Measurements from ENCODE around the gene DBX1.

The DBX1 gene

DNA sequence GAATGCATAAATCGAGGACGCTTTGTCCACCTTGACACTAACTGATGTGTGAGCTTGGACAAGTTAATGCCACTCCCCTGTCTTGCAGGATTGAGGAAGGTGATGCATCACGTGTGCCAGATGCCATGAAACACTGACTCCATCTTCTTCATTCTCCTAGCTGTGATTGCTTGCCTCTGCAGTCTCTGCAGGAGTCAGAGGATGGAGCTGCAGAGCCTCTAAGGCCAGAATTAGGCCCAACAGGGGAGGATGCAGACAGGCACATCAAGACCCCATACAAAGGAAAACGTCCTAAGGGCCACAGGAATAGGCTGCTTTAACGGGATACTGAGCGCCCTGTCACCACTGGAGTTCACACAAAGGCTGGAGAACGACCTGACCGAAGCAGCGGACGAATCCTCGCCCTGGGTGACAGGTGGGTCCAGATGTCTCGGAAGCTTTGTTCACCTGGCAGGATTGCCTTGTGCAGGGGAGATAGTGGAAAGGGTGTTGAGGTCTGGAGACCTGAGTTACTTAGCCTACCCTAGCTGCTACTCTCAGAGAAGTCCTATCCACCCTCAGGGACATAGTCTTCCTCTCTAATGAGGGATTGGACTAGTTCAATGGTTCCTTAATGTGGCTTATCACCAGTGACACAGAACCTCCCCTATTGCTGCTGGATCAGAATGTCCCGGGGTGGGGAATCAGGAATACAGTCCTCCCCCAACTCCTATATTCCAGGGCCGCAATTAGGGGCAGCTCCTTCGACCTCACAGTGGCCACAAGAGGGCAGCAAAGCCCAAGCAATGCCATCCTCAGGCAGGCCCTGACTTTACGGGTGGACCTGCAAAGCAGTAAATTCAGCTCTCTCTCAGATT lies 32.4 kb downstream of the DBX1 start:
- no peaks in the 10 kb centered on the region for H3K36me3 ChIP-seq (ENCODE audit: control insufficient read depth, insufficient read depth, low read length)
- H3K9ac ChIP-seq (ENCODE audit: low read length) = no peak overlapping the region
- no peaks in the 10 kb centered on the region for H3K27me3 ChIP-seq (ENCODE audit: control insufficient read depth, insufficient read depth, low read length)
- H3K4me3 ChIP-seq (ENCODE audit: low read length) = no peak overlapping the region
- no peak overlapping the region for H3K27ac ChIP-seq (ENCODE audit: low read depth, low read length)
- H3K4me1 ChIP-seq (ENCODE audit: control insufficient read depth, insufficient read depth, low read length) = no peaks in the 10 kb centered on the region

- Histone ChIP-seq H3K27me3 (ENCODE audit: control insufficient read depth, insufficient read depth, low read length) (no peaks in the 10 kb centered on the region), H3K36me3 (ENCODE audit: control insufficient read depth, insufficient read depth, low read length) (no peaks in the 10 kb centered on the region), H3K27ac (ENCODE audit: low read depth, low read length) (no peak overlapping the region), H3K4me3 (ENCODE audit: low read length) (no peak overlapping the region), H3K4me1 (ENCODE audit: control insufficient read depth, insufficient read depth, low read length) (no peaks in the 10 kb centered on the region), H3K9ac (ENCODE audit: low read length) (no peak overlapping the region)
These were observed 33.6 kb downstream of the DBX1 start for GRCh38 chr11:20126724-20127123.

DNA sequence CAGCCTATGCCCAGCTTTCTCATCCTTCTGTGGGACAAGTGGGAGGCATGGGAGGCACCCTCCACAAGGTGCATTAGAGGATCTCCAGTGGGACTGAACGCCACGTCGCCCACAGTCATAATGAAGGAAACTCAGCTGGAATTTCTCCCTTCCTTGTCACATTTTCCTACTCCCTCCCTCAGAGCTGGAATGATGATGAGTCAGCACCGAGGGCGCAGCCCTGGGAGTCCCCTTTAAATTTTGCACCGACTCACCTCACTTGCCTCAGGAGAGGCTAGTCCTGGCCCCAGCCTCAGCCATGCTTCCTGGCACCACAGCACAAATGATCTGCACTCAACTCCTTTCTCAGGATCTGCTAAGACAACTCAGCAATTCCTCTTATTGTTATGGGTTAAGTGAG lies 34.3 kb downstream of the DBX1 start:
- H3K27ac ChIP-seq (ENCODE audit: low read depth, low read length) = no peak overlapping the region
- H3K9ac ChIP-seq (ENCODE audit: low read length) = no peak overlapping the region
- H3K36me3 ChIP-seq (ENCODE audit: control insufficient read depth, insufficient read depth, low read length) = no peaks in the 10 kb centered on the region
- no peak overlapping the region for H3K4me3 ChIP-seq (ENCODE audit: low read length)
- H3K27me3 ChIP-seq (ENCODE audit: control insufficient read depth, insufficient read depth, low read length) = no peaks in the 10 kb centered on the region
- H3K4me1 ChIP-seq (ENCODE audit: control insufficient read depth, insufficient read depth, low read length) = no peaks in the 10 kb centered on the region

GRCh38 chr11:20122131-20122530 lies 38.1 kb downstream of the DBX1 start:
- H3K36me3 ChIP-seq (ENCODE audit: control insufficient read depth, insufficient read depth, low read length) = peaks cover 8% of the 10 kb centered on the region
- H3K4me1 ChIP-seq (ENCODE audit: control insufficient read depth, insufficient read depth, low read length) = peaks cover 6% of the 10 kb centered on the region
- no peak overlapping the region for H3K27ac ChIP-seq (ENCODE audit: low read depth, low read length)
- H3K27me3 ChIP-seq (ENCODE audit: control insufficient read depth, insufficient read depth, low read length) = no peaks in the 10 kb centered on the region
- H3K9ac ChIP-seq (ENCODE audit: low read length) = no peak overlapping the region
- no peak overlapping the region for H3K4me3 ChIP-seq (ENCODE audit: low read length)

DNA sequence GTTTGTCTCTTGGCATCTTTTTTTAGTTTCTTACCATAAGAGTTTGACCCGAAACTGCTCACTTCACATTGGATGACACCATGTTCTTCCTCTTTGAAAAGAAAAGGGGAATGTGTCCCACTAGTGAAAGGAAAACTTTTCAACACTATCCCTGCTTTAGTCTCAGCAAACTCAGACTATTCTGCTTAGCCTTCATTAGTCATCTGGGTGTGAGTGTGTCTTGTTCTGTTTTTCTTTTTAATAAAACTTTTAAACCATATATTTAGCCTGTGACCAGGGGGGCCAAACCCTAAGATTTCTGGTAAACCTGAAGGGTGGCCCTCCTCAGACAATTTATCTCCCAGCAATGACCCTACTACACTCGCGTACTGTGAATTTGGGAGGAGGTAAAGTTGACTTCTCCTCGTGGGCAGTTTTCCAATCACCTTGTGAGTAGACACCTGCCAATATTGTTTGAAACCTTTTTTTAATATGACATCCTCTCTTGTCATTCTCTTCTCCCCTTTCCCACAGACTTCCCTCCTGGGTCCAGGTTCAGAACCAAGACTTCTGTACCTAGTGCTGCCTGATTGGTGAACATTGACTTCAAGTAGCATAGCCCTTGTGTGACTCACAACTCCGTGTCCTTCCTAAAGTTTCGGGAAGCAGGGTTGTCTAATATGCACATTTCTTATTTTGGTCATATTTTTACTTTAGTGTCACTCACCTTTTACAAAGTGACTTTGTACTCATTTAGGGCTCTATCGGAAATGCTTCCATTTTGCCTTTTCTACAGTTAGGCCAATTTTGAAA lies 39.9 kb downstream of the DBX1 start:
- no peak overlapping the region for H3K9ac ChIP-seq (ENCODE audit: low read length)
- peaks cover 10% of the 10 kb centered on the region for H3K4me1 ChIP-seq (ENCODE audit: control insufficient read depth, insufficient read depth, low read length)
- H3K27me3 ChIP-seq (ENCODE audit: control insufficient read depth, insufficient read depth, low read length) = no peaks in the 10 kb centered on the region
- peaks cover 8% of the 10 kb centered on the region for H3K36me3 ChIP-seq (ENCODE audit: control insufficient read depth, insufficient read depth, low read length)
- no peak overlapping the region for H3K27ac ChIP-seq (ENCODE audit: low read depth, low read length)
- no peak overlapping the region for H3K4me3 ChIP-seq (ENCODE audit: low read length)

- Histone ChIP-seq H3K36me3 (ENCODE audit: control insufficient read depth, insufficient read depth, low read length) (peaks cover 8% of the 10 kb centered on the region), H3K9ac (ENCODE audit: low read length) (no peak overlapping the region), H3K27me3 (ENCODE audit: control insufficient read depth, insufficient read depth, low read length) (no peaks in the 10 kb centered on the region), H3K4me1 (ENCODE audit: control insufficient read depth, insufficient read depth, low read length) (peaks cover 12% of the 10 kb centered on the region), H3K27ac (ENCODE audit: low read depth, low read length) (no peak overlapping the region), H3K4me3 (ENCODE audit: low read length) (no peak overlapping the region)
These were observed 41.0 kb downstream of the DBX1 start for GRCh38 chr11:20119315-20119714.

GRCh38 chr11:20118209-20118608 lies 42.1 kb downstream of the DBX1 start:
- no peak overlapping the region for H3K4me3 ChIP-seq (ENCODE audit: low read length)

GRCh38 chr11:20117291-20117690 lies 43.0 kb downstream of the DBX1 start:
- H3K4me3 ChIP-seq (ENCODE audit: low read length) = no peak overlapping the region
- no peaks in the 10 kb centered on the region for H3K27me3 ChIP-seq (ENCODE audit: control insufficient read depth, insufficient read depth, low read length)
- H3K4me1 ChIP-seq (ENCODE audit: control insufficient read depth, insufficient read depth, low read length) = peaks cover 23% of the 10 kb centered on the region
- no peak overlapping the region for H3K9ac ChIP-seq (ENCODE audit: low read length)
- peak overlapping the region; percentile 46 for H3K27ac ChIP-seq (ENCODE audit: low read depth, low read length)
- peaks cover 8% of the 10 kb centered on the region for H3K36me3 ChIP-seq (ENCODE audit: control insufficient read depth, insufficient read depth, low read length)

More at GRCh38 chr11:20118209-20118608, 42.1 kb downstream of the DBX1 start:
- Histone ChIP-seq H3K9ac (ENCODE audit: low read length) (no peak overlapping the region), H3K27ac (ENCODE audit: low read depth, low read length) (no peak overlapping the region), H3K36me3 (ENCODE audit: control insufficient read depth, insufficient read depth, low read length) (peaks cover 8% of the 10 kb centered on the region), H3K4me1 (ENCODE audit: control insufficient read depth, insufficient read depth, low read length) (peaks cover 14% of the 10 kb centered on the region), H3K27me3 (ENCODE audit: control insufficient read depth, insufficient read depth, low read length) (no peaks in the 10 kb centered on the region)

GRCh38 chr11:20116825-20117224 lies 43.5 kb downstream of the DBX1 start:
- Histone ChIP-seq H3K27me3 (ENCODE audit: control insufficient read depth, insufficient read depth, low read length) (no peaks in the 10 kb centered on the region), H3K9ac (ENCODE audit: low read length) (no peak overlapping the region), H3K4me3 (ENCODE audit: low read length) (no peak overlapping the region), H3K36me3 (ENCODE audit: control insufficient read depth, insufficient read depth, low read length) (peaks cover 8% of the 10 kb centered on the region), H3K27ac (ENCODE audit: low read depth, low read length) (peak overlapping the region; percentile 11), H3K4me1 (ENCODE audit: control insufficient read depth, insufficient read depth, low read length) (peaks cover 27% of the 10 kb centered on the region)

- peaks cover 8% of the 10 kb centered on the region for H3K36me3 ChIP-seq (ENCODE audit: control insufficient read depth, insufficient read depth, low read length)
- H3K4me1 ChIP-seq (ENCODE audit: control insufficient read depth, insufficient read depth, low read length) = peaks cover 40% of the 10 kb centered on the region
- H3K9ac ChIP-seq (ENCODE audit: low read length) = no peak overlapping the region
- peak overlapping the region; percentile 26 for H3K27ac ChIP-seq (ENCODE audit: low read depth, low read length)
- no peaks in the 10 kb centered on the region for H3K27me3 ChIP-seq (ENCODE audit: control insufficient read depth, insufficient read depth, low read length)
- no peak overlapping the region for H3K4me3 ChIP-seq (ENCODE audit: low read length)
These were observed 45.7 kb downstream of the DBX1 start for GRCh38 chr11:20114588-20114987.

- H3K9ac ChIP-seq (ENCODE audit: low read length) = no peak overlapping the region
- peak overlapping the region; percentile 86 for H3K27ac ChIP-seq (ENCODE audit: low read depth, low read length)
- H3K27me3 ChIP-seq (ENCODE audit: control insufficient read depth, insufficient read depth, low read length) = no peaks in the 10 kb centered on the region
- peaks cover 40% of the 10 kb centered on the region for H3K4me1 ChIP-seq (ENCODE audit: control insufficient read depth, insufficient read depth, low read length)
- H3K36me3 ChIP-seq (ENCODE audit: control insufficient read depth, insufficient read depth, low read length) = no peaks in the 10 kb centered on the region
- no peak overlapping the region for H3K4me3 ChIP-seq (ENCODE audit: low read length)
These were observed 47.2 kb downstream of the DBX1 start for GRCh38 chr11:20113149-20113438.

DNA sequence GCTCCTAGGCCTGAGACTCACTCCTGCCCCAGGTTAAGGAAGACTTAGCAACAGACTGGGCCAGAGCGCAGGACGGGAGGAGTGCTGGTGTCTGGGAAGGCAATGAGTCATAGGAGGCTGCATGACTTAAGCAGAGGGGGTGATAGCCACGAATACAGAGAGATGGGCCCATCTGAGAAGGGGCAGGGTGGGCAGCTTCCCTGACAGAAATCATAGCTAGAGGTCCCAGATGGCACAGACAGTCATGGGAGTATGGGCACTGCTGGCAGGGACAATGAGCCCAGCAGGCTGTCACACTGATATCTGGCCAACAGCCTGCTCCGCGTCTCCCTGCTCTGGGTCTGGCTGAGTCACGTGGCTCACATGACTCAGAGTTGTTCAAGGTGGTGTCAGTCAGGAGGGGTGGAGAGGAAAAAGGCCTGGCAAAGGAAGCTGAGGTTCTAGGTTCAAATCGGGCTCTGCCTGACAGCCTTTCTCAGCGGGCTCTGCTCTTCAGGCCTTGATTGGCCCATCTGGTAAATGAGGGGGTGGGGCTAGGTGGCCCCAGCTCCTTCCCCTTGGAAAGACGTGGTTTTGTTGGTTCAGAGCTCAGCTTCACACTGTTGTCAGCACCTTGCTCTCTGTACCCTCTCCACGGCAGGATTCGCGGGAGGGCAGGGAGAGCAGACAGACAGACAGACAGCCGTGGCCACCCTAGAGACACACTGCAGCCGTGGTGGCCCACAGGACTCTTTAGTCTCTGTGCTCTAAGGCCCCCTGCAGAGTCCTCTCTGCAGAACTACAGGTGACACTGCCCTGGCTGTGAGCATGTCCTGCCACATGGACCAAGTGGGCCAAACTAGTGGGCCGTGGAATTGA lies 47.8 kb downstream of the DBX1 start:
- no peaks in the 10 kb centered on the region for H3K36me3 ChIP-seq (ENCODE audit: control insufficient read depth, insufficient read depth, low read length)
- H3K9ac ChIP-seq (ENCODE audit: low read length) = no peak overlapping the region
- peak overlapping the region; percentile 86 for H3K27ac ChIP-seq (ENCODE audit: low read depth, low read length)
- no peak overlapping the region for H3K4me3 ChIP-seq (ENCODE audit: low read length)
- H3K4me1 ChIP-seq (ENCODE audit: control insufficient read depth, insufficient read depth, low read length) = peaks cover 35% of the 10 kb centered on the region
- H3K27me3 ChIP-seq (ENCODE audit: control insufficient read depth, insufficient read depth, low read length) = no peaks in the 10 kb centered on the region

All from rectal smooth muscle tissue (tissue), 1 donor.